ENCODE data around the gene NAA30.
A peak's percentile ranks its signal among the peaks of the same experiment; 100 is the strongest.

Gene NAA30

GRCh38 chr14:57391517-57392195 is 1.3 kb downstream of the NAA30 start:
- CTCF ChIA-PET: no interaction called here
- TF ChIP-seq ZNF664 (tag by site-specific recombination; IDR thresholded peaks at IDR 0.05) (no peak), ZFP3 (tag by site-specific recombination; IDR thresholded peaks at IDR 0.05; ENCODE audit: low read depth) (no peak), ZNF837 (tag by site-specific recombination; IDR thresholded peaks at IDR 0.05) (no peak), KLF9 (tag by site-specific recombination; IDR thresholded peaks at IDR 0.05; ENCODE audit: low read depth) (no peak), SP7 (tag by site-specific recombination; IDR thresholded peaks at IDR 0.05) (no peak), HOXC10 (CRISPR knock-in tag; IDR thresholded peaks at IDR 0.05) (no peak), ZNF362 (tag by site-specific recombination; IDR thresholded peaks at IDR 0.05) (no peak), ZIC2 (tag by site-specific recombination; IDR thresholded peaks at IDR 0.05) (no peak), ZNF610 (tag by site-specific recombination; IDR thresholded peaks at IDR 0.05; ENCODE audit: borderline replicate concordance) (no peak), ZNF23 (tag by site-specific recombination; IDR thresholded peaks at IDR 0.05; ENCODE audit: borderline replicate concordance) (no peak), ZNF768 (tag by site-specific recombination; IDR thresholded peaks at IDR 0.05) (no peak)
- Histone ChIP-seq H3K4me3 (ENCODE audit: low read depth, low read length) (peak overlapping the region; percentile 94), H3K36me3 (ENCODE audit: control insufficient read depth in 2 of 2, insufficient read depth in 1 of 2, low read length in 2 of 2) (peaks cover 7 to 19% of the 10 kb centered on the region in 2 experiments), H3K9me3 (ENCODE audit: control insufficient read depth, insufficient read depth, low read depth, low read length) (no peaks in the 10 kb centered on the region), H3K27ac (ENCODE audit: extremely low read depth, low read depth, low read length) (peak overlapping the region; percentile 89), H3K4me1 (ENCODE audit: control insufficient read depth, insufficient read depth, low read length) (peaks cover 12% of the 10 kb centered on the region)
- POLR2A ChIA-PET: interaction anchor here (0.6 kb wide), 1 partner anchor 11 kb away, joined by 3 read pairs; no protein-coding TSS in a partner anchor

- peaks cover 12% of the 10 kb centered on the region for H3K4me1 ChIP-seq (ENCODE audit: control insufficient read depth, insufficient read depth, low read length)
- H3K9me3 ChIP-seq (ENCODE audit: control insufficient read depth, insufficient read depth, low read depth, low read length): no peaks in the 10 kb centered on the region
- no peak for TF ChIP-seq ZNF449 (tag by site-specific recombination; IDR thresholded peaks at IDR 0.05)
- no peak for TF ChIP-seq ZNF677 (tag by site-specific recombination; IDR thresholded peaks at IDR 0.05)
- TF ChIP-seq ZBTB49 (tag by site-specific recombination; IDR thresholded peaks at IDR 0.05; ENCODE audit: low read depth): no peak
- TF ChIP-seq ZNF324 (tag by site-specific recombination; IDR thresholded peaks at IDR 0.05): no peak
- TF ChIP-seq ZNF24 (tag by site-specific recombination; IDR thresholded peaks at IDR 0.05): no peak
- peak; percentile 67 for TF ChIP-seq PRDM6 (tag by site-specific recombination; IDR thresholded peaks at IDR 0.05)
- ChIA-PET POLR2A (no interaction called here), CTCF (interaction anchor here (0.7 to 1.3 kb wide), 3 partner anchors 99 to 919 kb away, joined by 3 to 4 read pairs (median 4); no protein-coding TSS in a partner anchor)
- no peak overlapping the region for H3K27ac ChIP-seq (ENCODE audit: extremely low read depth, low read depth, low read length)
- H3K36me3 ChIP-seq (ENCODE audit: control insufficient read depth in 2 of 2, insufficient read depth in 1 of 2, low read length in 2 of 2): peaks cover 17 to 29% of the 10 kb centered on the region in 2 experiments
- H3K4me3 ChIP-seq (ENCODE audit: low read depth, low read length): peak overlapping the region; percentile 94
These were observed 2.4 kb downstream of the NAA30 start for GRCh38 chr14:57392830-57393229.
